GM12878 (cell line): ENCODE results near the gene ADM. TPM values are rescaled to one million over a fixed set of nuclear protein-coding genes. Genes with fewer than 3 reads are reported as not detected.

ENCODE experiments used
- ATAC-seq: fragments of 200-7000 bp; cut with Tn5 transposase; 3 replicates; pipeline ENCODE4 v1.9.1; 2020; ENCODE audit warnings: mild to moderate bottlenecking, moderate library complexity
- BruUV-seq: library from RNA; stranded (reverse); fragments of 400-500 nt; replicated peaks from 2 replicates; lab custom pipeline; 2021; lab: Mats Ljungman, UMichigan
- CTCF ChIA-PET: fragments of 300-600 bp; sonication (Branson Sonifier 250); formaldehyde crosslinking; extraction: SDS; loops from one replicate; lab custom pipeline; 2021; ENCODE audit warnings: inconsistent platforms; lab: Yijun Ruan, JAX
- POLR2A ChIA-PET: fragments of 350-600 bp; formaldehyde crosslinking; extraction: SDS; loops from one replicate; lab custom pipeline; 2021; ENCODE audit warnings: inconsistent platforms; lab: Charles Lee
- RAD21 ChIA-PET: fragments of 300-600 bp; sonication (Branson Sonifier 250); formaldehyde crosslinking; loops from one replicate; lab custom pipeline; 2023; ENCODE audit warnings: antibody characterized with exemption; ENCODE audit not compliant: unreplicated experiment; lab: Charles Lee
- SMC1A ChIA-PET: fragments of 300-600 bp; sonication (Branson Sonifier 250); formaldehyde crosslinking; loops from one replicate; lab custom pipeline; 2023; ENCODE audit not compliant: unreplicated experiment, uncharacterized antibody; lab: Charles Lee
- DNase-seq: peaks from one replicate; pipeline ENCODE4 v3.0.0-alpha.2; 2011; ENCODE audit warnings: low read depth, low spot score
- FAIRE-seq: peaks from 3 replicates; lab custom pipeline; 2011; peaks lifted over from hg19 to GRCh38; lab: Jason Lieb, UNC
- H2AFZ ChIP-seq: 2 replicates; pipeline ENCODE4 v1.6.0; 2011; ENCODE audit warnings: low read depth, low read length, control low read depth; ENCODE audit not compliant: control insufficient read depth
- H3K27ac ChIP-seq: 2 replicates; pipeline ENCODE4 v1.5.1; 2011; ENCODE audit warnings: control low read depth; ENCODE audit not compliant: control insufficient read depth, insufficient read depth
- H3K27me3 ChIP-seq, 2 experiments: replicated peaks in 1 of 2; 2 replicates each; pipeline versions ENCODE4 v1.6.0 to v1.6.1; 2011; ENCODE audit warnings: low read length in 1 of 2; ENCODE audit not compliant: control insufficient read depth in 2 of 2, insufficient read depth in 2 of 2
- H3K36me3 ChIP-seq, 2 experiments: 2 replicates each; pipeline ENCODE4 v1.5.1; 2011; ENCODE audit warnings: low read length in 1 of 2; ENCODE audit not compliant: control insufficient read depth in 2 of 2, insufficient read depth in 2 of 2
- H3K4me1 ChIP-seq: 2 replicates; pipeline ENCODE4 v1.6.1; 2011; ENCODE audit warnings: mild to moderate bottlenecking, low read length, moderate library complexity, mixed read lengths; ENCODE audit not compliant: control insufficient read depth, insufficient read depth
- H3K4me2 ChIP-seq: 2 replicates; pipeline ENCODE4 v1.6.0; 2011; ENCODE audit warnings: control low read depth; ENCODE audit not compliant: control insufficient read depth, insufficient read depth
- H3K4me3 ChIP-seq: fragments of 200-600 bp; sonication (generic); 2 replicates; pipeline ENCODE4 v1.5.1; 2016
- H3K79me2 ChIP-seq: 2 replicates; pipeline ENCODE4 v1.6.0; 2011; ENCODE audit warnings: low read length; ENCODE audit not compliant: control insufficient read depth, insufficient read depth
- H3K9ac ChIP-seq: 2 replicates; pipeline ENCODE4 v1.8.0; 2011; ENCODE audit warnings: low read length, control low read depth, mixed read lengths; ENCODE audit not compliant: control insufficient read depth, insufficient read depth
- H3K9me3 ChIP-seq: replicated peaks from 3 replicates; pipeline ENCODE4 v1.5.1; 2011; ENCODE audit warnings: mild to moderate bottlenecking, low read length; ENCODE audit not compliant: control insufficient read depth, insufficient read depth
- H4K20me1 ChIP-seq: 2 replicates; pipeline ENCODE4 v1.6.0; 2011; ENCODE audit not compliant: control insufficient read depth, insufficient read depth
- HSF1 ChIP-seq: fragments of 150-350 bp; IDR thresholded peaks from 2 replicates; pipeline ENCODE4 v1.6.1; 2014; ENCODE audit warnings: mild to moderate bottlenecking, low read depth, low read length
- MEF2A ChIP-seq: IDR thresholded peaks from 2 replicates; pipeline ENCODE4 v1.6.1; 2011; ENCODE audit warnings: low read depth, mild to moderate bottlenecking, low read length, moderate library complexity; ENCODE audit not compliant: insufficient read depth
- POLR2AphosphoS2 ChIP-seq: IDR thresholded peaks from 2 replicates; pipeline ENCODE4 v1.6.1; 2011; ENCODE audit warnings: low read depth, mild to moderate bottlenecking, low read length, improper control_type of control experiment, moderate library complexity
- RB1 ChIP-seq: fragments of 450-650 bp; formaldehyde crosslinking; IDR thresholded peaks from 2 replicates; pipeline ENCODE4 v1.6.1; 2017; ENCODE audit warnings: mild to moderate bottlenecking, borderline replicate concordance
- SPI1 ChIP-seq: IDR thresholded peaks from 2 replicates; pipeline ENCODE4 v1.6.1; 2011; ENCODE audit warnings: low read depth, mild to moderate bottlenecking, low read length, moderate library complexity, borderline replicate concordance; ENCODE audit not compliant: insufficient read depth
- SRF ChIP-seq, 2 experiments: IDR thresholded peaks; 2 replicates each; pipeline ENCODE4 v1.6.1; 2011; ENCODE audit warnings: low read depth in 2 of 2, low read length in 2 of 2, mild to moderate bottlenecking in 1 of 2, moderate library complexity in 1 of 2
- YY1 ChIP-seq: IDR thresholded peaks from 2 replicates; pipeline ENCODE4 v1.6.1; 2011; ENCODE audit warnings: low read depth, mild to moderate bottlenecking, low read length
- ZBED1 ChIP-seq: IDR thresholded peaks from 2 replicates; pipeline ENCODE4 v1.6.1; 2016; ENCODE audit warnings: borderline replicate concordance
- WGBS: methylation state at CpG from one replicate; pipeline ENCODE4 v1.1.6; 2016; ENCODE audit warnings: low lambda C conversion rate; ENCODE audit not compliant: insufficient replicate concordance, insufficient coverage; ENCODE audit errors: missing lambda C conversion rate; 5-methylcytosine and 5-hydroxymethylcytosine counted together
- in situ Hi-C: fragments of 300-500 bp; cut with MboI; formaldehyde crosslinking; loops from 9 replicates; pipeline ENCODE4 v1.14.3; 2018; ENCODE audit warnings: mixed read lengths
- intact Hi-C: fragments of 100-400 bp; cut with micrococcal nuclease; formaldehyde crosslinking; loops from one replicate; pipeline ENCODE4 v1.14.2; 2022; ENCODE audit not compliant: unreplicated experiment
- polyA plus RNA-seq, 11 experiments: library from polyadenylated mRNA; depleted of rRNA in 4 of 11; unstranded in 6 of 11; stranded (reverse) in 5 of 11; fragments of >200 nt; fragmentation: Nextera tagmentation in 4 of 11; fragmentation: Illumina TruSeq in 1 of 11; extraction: Ambion mirVana in 4 of 11; extraction: Trizol in 1 of 11; gene quantifications; 1 replicate in 1 of 11; 2 replicates in 10 of 11; pipeline versions ENCODE4 v1.2.1 to v1.2.3, GENCODE V29; 2011 to 2016; ENCODE audit warnings: inconsistent platforms in 2 of 11, missing spikeins in 2 of 11, low read depth in 1 of 11
- total RNA-seq, 4 experiments: library from RNA; depleted of rRNA in 3 of 4; stranded (reverse); fragments of >200 nt in 3 of 4; fragmentation: Illumina TruSeq in 1 of 4; extraction: Trizol in 1 of 4; gene quantifications; 2 replicates each; pipeline versions ENCODE4 v1.2.1 to v1.2.3, GENCODE V29; 2013 to 2021
- TF ChIP-seq, protein P1 (sequence below): fragments of 450-650 bp; IDR thresholded peaks from 2 replicates; pipeline ENCODE4 v1.6.1; 2016; ENCODE audit warnings: mild to moderate bottlenecking, moderate library complexity, borderline replicate concordance
- TF ChIP-seq, protein P2 (sequence below): fragments of 450-650 bp; formaldehyde crosslinking; IDR thresholded peaks from 2 replicates; pipeline ENCODE4 v1.5.0; 2022; ENCODE audit warnings: mild to moderate bottlenecking, missing genetic modification characterization

ADM gene
- total and polyA plus RNA-seq, 10 of the 15 experiments (the other 5 are each of a cell fraction or from before 2014, with no cell fraction given) = 0.11 to 4.2 (median 0.21) TPM; not detected in 7

DNA sequence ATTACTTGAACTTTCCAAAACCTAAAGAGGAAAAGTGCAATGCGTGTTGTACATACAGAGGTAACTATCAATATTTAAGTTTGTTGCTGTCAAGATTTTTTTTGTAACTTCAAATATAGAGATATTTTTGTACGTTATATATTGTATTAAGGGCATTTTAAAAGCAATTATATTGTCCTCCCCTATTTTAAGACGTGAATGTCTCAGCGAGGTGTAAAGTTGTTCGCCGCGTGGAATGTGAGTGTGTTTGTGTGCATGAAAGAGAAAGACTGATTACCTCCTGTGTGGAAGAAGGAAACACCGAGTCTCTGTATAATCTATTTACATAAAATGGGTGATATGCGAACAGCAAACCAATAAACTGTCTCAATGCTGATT lies 2.1 kb downstream of the ADM start (continued):
- TF ChIP-seq, protein P1, sequence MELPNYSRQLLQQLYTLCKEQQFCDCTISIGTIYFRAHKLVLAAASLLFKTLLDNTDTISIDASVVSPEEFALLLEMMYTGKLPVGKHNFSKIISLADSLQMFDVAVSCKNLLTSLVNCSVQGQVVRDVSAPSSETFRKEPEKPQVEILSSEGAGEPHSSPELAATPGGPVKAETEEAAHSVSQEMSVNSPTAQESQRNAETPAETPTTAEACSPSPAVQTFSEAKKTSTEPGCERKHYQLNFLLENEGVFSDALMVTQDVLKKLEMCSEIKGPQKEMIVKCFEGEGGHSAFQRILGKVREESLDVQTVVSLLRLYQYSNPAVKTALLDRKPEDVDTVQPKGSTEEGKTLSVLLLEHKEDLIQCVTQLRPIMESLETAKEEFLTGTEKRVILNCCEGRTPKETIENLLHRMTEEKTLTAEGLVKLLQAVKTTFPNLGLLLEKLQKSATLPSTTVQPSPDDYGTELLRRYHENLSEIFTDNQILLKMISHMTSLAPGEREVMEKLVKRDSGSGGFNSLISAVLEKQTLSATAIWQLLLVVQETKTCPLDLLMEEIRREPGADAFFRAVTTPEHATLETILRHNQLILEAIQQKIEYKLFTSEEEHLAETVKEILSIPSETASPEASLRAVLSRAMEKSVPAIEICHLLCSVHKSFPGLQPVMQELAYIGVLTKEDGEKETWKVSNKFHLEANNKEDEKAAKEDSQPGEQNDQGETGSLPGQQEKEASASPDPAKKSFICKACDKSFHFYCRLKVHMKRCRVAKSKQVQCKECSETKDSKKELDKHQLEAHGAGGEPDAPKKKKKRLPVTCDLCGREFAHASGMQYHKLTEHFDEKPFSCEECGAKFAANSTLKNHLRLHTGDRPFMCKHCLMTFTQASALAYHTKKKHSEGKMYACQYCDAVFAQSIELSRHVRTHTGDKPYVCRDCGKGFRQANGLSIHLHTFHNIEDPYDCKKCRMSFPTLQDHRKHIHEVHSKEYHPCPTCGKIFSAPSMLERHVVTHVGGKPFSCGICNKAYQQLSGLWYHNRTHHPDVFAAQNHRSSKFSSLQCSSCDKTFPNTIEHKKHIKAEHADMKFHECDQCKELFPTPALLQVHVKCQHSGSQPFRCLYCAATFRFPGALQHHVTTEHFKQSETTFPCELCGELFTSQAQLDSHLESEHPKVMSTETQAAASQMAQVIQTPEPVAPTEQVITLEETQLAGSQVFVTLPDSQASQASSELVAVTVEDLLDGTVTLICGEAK = no peak

- H2AFZ ChIP-seq = peak overlapping the region; percentile 86
- DNase-seq (peak; percentile 60), FAIRE-seq (no peak), ATAC-seq (peak; percentile 84)
- intact Hi-C loops (loop anchor here (1.0 to 10.0 kb wide), 2 partner anchors 99 to 693 kb away; no protein-coding TSS in a partner anchor), in situ Hi-C loops (loop anchor here (10.0 kb wide), 1 partner anchor 693 kb away; no protein-coding TSS in a partner anchor)
- H4K20me1 ChIP-seq = no peaks in the 10 kb centered on the region
- H3K27ac ChIP-seq = peak overlapping the region; percentile 20; the same call in 1 of the 2 replicates
- ChIA-PET RAD21 (interaction anchor here (1.0 to 4.3 kb wide), 14 partner anchors 9 to 549 kb away, joined by 3 to 24 read pairs (median 6); no protein-coding TSS in a partner anchor), CTCF (interaction anchor here (0.6 to 5.3 kb wide), 28 partner anchors 10 to 1114 kb away, joined by 3 to 91 read pairs (median 4); partner anchors contain the start of gene RNF141), POLR2A (interaction anchor here (0.5 to 1.9 kb wide), 2 partner anchors 10 to 149 kb away, joined by 7 to 8 read pairs; no protein-coding TSS in a partner anchor), SMC1A (interaction anchor here (1.1 to 5.1 kb wide), 8 partner anchors 10 to 445 kb away, joined by 3 to 41 read pairs (median 6); no protein-coding TSS in a partner anchor)
- peak overlapping the region; percentile 88 for H3K4me2 ChIP-seq
- H3K79me2 ChIP-seq = no peaks in the 10 kb centered on the region
- 8% methylated on average over 56 of the region's 62 CpGs for WGBS
- H3K27me3 ChIP-seq = peaks cover 32 to 41% of the 10 kb centered on the region in 2 experiments
- H3K4me3 ChIP-seq = peak overlapping the region; percentile 48; the same call in 1 of the 2 replicates
- no peaks in the 10 kb centered on the region for H3K36me3 ChIP-seq
- H3K9me3 ChIP-seq = peaks cover 3% of the 10 kb centered on the region; the same call in 2 of the 3 replicates
- H3K9ac ChIP-seq = peak overlapping the region; percentile 16; the same call in 1 of the 2 replicates
- BruUV-seq = no TSS peak
- H3K4me1 ChIP-seq = peaks cover 47% of the 10 kb centered on the region
- no peak for TF ChIP-seq SPI1
- TF ChIP-seq POLR2AphosphoS2 = no peak; the same call in 1 of the 2 replicates
- TF ChIP-seq RB1 = peak; percentile 70; the same call in 1 of the 2 replicates
- TF ChIP-seq MEF2A = no peak
- peak; percentile 63; the same call in 1 of the 2 replicates for TF ChIP-seq YY1
- TF ChIP-seq SRF (IDR thresholded peaks at IDR 0.05; ENCODE audit: low read depth in 2 of 2, low read length in 2 of 2) = no peak
- no peak for TF ChIP-seq HSF1
- no peak for TF ChIP-seq ZBED1
- TF ChIP-seq, protein P2, sequence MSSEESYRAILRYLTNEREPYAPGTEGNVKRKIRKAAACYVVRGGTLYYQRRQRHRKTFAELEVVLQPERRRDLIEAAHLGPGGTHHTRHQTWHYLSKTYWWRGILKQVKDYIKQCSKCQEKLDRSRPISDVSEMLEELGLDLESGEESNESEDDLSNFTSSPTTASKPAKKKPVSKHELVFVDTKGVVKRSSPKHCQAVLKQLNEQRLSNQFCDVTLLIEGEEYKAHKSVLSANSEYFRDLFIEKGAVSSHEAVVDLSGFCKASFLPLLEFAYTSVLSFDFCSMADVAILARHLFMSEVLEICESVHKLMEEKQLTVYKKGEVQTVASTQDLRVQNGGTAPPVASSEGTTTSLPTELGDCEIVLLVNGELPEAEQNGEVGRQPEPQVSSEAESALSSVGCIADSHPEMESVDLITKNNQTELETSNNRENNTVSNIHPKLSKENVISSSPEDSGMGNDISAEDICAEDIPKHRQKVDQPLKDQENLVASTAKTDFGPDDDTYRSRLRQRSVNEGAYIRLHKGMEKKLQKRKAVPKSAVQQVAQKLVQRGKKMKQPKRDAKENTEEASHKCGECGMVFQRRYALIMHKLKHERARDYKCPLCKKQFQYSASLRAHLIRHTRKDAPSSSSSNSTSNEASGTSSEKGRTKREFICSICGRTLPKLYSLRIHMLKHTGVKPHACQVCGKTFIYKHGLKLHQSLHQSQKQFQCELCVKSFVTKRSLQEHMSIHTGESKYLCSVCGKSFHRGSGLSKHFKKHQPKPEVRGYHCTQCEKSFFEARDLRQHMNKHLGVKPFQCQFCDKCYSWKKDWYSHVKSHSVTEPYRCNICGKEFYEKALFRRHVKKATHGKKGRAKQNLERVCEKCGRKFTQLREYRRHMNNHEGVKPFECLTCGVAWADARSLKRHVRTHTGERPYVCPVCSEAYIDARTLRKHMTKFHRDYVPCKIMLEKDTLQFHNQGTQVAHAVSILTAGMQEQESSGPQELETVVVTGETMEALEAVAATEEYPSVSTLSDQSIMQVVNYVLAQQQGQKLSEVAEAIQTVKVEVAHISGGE (CRISPR knock-in tag) = no peak
Observed at GRCh38 chr11:10307400-10308200, 2.7 kb downstream of the ADM start.
